Activated naive CD4-positive, alpha-beta T cell treated with anti-CD3 and anti-CD28 coated beads, Interleukin-2, amount 50 U/mL, for 16 hours (primary cell): Measurements from ENCODE around the gene SESTD1.
"Not testable (repeated sequence)": the region's sequence is repeated elsewhere in the genome, so short reads cannot be mapped to it uniquely, and the experiment has no call there.

ENCODE experiments used
- DNase-seq: peaks from one replicate; pipeline ENCODE4 v3.0.0-alpha.2; 2020

The SESTD1 gene

DNA sequence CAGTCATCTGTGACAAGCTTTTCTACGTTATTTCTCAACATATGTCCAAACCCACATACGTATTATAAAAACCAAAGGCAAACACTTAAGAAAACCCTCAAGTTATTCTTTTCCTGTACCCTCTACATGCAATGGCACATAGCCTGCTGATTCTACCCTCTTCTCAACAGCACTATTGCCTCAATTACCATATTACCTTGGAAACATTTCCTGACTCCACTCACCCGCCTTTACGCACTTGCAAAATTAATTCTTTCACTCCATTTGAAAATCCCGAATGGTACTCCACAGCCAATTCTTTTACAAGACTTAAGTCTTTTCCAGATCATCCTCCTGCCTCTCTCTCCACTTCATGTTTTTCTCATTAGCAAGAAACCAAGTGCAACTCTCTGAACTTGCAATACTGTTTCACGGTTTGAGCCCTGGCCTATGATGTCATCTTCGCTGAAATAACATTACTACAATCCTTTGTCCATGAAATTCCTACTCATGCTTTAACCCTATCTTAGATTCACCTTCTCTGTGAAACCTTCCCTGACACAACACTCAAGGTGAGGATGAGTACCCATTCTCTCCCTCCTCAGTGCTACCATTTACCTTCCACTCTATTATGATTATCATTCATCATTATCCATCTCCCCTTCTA, 29.0 kb downstream of the SESTD1 start:
- no peak for DNase-seq

DNA sequence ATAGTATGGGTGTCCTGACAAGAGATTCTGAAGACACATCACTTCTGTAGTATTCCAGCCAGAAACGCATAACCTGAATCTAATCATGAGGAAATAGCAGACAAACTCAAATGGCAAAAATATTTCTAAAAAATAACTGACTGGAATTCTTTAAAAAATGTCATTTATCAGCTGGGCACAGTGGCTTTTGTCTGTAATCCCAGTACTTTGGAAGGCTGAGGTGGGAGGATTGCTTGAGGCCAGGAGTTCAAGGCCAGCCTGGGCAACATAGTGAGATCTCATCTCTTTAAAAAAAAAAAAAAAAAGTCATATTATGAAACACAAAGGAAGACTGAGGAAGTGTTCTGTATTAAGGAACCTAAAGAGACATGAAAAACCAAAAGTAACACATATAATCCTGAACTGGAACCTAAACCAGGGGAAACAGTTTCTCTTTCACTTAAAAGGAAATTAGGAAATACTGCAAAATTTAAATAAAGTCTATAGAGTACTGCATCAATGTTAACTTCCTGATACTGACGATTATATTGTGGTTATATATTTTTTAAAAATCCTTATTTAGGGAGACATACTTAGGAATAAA, 29.9 kb downstream of the SESTD1 start:
- DNase-seq, result no peak

DNA sequence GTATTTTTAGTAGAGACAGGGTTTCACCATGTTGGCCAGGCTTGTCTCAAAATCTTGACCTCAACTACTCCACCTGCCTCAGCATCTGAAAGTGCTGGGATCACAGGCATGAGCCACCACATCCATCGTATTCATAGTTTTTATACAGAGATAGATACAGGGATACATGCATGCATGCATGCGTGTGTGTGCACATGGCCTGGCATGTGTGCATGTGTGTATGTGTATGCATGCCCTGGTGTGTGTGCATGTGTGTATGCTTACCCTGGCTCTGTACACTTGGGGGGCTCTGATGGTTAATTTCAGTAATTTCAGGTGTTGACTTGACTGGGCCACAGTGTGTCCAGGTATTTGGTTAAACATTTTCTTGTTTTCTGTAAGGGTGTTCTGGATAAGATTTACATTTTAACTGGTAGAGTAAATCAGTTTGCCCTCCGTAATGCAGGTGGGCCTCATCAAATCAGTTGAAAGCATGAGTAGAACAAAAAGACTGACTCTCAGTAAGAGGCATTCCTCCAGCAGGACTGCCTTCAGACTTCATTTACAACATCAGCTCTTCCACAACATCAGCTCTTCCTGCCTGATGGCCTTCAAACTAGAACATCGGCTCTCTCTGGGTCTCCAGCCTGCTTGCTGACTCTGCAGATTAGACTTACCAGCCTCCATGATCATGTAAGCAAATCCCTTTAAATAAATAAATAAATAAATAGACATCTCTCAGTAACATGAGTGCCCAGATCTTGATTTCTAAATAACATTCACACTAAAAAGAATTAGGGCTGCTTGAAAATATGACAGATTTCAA, 30.8 kb downstream of the SESTD1 start:
- DNase-seq, result no peak

DNA sequence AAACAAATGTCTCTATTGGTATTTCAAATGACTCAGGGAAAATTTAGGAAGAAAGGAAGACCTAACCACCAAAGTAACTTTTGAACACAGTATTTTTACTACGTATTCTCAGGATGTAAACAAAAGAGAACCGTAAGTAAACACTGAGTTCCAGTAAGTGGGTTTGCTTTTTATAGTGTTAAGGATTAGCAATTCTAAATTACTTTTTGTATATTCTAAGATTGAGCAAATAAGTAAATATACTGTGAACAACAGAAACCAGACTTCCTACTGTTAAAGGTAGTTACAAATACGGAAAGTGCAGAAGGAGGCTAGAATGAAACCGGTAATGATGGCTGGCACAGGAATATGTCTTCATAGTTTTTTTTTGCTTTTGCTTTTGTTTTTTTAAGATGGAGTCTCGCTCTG, 31.5 kb downstream of the SESTD1 start:
- DNase-seq, result no peak

DNA sequence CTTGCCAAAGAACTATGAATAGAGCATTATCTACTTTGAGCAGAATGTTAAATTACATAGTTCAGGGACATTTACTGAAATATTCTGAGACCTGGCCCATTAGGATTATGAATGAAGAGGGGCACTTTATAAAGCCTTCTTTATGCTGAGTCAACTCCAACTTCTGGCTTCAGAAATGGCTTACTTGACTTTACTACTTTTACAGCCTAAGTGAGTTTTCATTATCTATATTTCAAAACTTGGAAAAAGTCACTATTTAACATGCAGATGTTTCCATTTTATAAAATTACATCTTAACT, 37.7 kb downstream of the SESTD1 start:
- DNase-seq, result no peak

DNA sequence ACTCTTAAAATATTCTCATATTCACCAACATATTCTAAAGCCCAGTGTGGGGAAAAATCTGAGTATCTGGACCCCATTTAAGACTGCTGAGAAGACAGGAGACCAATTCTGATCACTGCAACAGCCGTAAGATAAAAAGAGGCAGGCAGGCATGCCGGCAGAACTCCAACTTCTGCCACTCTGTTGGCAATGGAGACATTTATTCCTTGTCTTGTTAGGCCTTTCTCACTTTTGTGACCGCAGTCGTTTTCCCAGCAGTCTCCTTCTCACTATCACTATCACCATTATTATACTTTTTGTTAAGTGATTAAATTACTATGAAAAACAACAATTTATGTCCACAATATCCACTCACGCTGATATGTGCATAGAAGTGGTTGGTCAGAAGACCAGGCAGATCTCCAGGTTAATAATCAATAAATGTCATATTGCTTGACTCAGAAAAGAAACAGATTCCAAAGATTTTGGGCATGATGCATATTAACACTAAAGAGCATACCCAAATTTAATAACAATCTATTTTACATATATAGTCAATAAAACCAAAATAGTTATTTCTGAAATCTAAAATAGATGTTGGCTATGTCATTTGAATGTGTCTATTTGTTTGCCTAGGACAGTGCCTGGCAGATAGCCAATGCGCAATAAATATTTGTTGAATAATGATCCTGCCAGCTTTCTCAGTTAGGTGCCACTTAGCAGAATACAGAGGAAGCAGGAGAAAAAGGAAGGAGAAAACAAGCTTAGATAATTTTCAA, 38.2 kb downstream of the SESTD1 start:
- DNase-seq, result no peak

DNA sequence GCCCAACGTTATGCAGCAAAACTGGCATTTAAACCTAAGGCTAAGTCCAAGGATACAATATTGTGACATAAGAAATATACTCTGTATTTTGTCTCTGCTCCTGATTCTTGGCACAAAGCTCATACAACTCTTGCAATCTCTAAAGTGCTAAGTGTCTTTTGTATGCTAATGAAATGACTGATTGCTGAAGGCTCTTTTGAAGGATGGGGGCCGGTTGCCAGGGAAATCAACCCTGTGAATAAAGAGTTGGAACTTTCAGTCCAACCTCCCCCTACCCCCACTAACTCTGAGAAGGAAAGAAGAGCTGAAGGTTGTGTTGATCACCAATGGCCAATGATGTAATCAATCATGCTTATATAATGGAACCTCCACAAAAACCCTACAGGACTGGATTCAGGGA, 40.3 kb downstream of the SESTD1 start:
- no peak for DNase-seq

DNA sequence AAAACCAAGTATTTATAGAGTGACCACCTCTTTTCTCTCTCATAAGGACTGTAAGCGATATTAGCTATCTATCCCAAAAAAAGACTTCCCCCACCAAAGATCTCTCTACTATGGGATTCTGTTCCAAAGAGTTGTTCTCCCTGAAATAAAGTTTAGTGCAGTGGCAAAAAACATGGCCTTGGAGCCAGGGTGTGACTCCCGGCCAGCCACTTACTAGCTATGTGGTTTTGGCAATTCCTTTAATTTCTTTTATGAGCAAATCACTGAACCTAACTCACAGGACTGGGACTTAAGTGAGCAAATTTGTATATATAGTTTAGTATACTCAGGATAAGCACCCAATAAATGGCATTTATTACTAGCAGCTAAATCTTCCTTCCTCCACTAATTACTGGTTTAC, 42.6 kb downstream of the SESTD1 start:
- no peak for DNase-seq

DNA sequence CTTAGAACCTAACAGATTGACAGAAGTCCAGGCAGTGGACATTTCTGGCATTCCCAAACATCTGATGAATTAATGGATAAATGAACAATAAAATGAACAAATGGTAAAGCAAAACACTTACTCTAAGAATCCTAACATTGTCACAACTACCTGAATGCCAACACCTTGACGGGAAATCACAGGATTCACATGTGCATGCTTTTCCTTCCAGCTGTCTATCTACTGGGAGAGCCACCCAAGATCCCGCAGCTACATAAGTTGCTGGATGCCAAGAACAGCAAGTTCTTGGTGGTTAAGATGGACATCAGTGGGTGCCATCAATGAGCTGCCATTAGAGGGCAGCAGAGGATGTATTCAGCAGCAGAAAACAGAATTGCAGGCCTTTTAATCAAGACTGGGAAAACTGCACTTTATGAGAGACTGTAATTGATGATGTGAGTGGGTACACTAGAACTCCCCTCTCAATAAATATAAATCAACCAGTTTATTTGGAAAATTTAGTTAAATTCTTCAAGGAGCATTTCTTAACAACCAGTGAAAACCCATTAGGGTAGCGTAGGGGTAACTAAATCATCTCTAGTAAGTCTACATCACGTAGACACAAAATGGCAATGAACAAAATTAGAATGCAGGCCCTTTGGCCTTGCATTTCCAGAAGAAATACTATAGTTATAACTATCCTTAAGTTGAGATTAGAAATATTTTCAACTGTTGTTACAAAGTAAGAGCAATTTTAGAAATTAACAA, 45.6 kb downstream of the SESTD1 start:
- peak; percentile 52 for DNase-seq

DNA sequence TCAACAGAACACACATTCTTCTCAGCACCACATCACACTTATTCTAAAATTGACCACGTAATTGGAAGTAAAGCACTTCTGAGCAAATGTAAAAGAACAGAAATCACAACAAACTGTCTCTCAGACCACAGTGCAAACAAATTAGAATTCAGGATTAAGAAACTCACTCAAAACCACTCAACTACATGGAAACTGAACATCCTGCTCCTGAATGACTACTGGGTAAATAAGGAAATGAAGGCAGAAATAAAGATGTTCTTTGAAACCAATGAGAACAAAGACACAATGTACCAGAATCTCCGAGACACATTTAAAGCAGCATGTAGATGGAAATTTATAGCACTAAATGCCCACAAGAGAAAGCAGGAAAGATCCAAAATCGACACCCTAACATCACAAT, 50.0 kb downstream of the SESTD1 start:
- not testable (repeated sequence) for DNase-seq

DNA sequence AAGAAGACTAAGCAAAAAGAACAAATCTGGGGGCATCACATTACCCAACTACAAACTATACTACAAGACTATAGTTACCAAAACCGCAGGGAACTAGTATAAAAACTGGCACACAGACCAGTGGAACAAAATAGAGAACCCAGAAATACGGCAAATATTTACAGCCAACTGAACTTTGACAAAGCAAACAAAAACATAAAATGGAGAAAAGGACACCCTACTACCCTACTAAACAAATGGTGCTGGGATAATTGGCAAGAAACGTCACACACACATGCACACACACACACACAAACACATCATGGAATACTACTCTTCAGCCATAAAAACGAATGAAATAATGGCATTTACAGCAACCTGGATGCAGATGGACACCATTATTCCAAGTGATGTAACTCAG, 53.3 kb downstream of the SESTD1 start:
- no peak for DNase-seq

DNA sequence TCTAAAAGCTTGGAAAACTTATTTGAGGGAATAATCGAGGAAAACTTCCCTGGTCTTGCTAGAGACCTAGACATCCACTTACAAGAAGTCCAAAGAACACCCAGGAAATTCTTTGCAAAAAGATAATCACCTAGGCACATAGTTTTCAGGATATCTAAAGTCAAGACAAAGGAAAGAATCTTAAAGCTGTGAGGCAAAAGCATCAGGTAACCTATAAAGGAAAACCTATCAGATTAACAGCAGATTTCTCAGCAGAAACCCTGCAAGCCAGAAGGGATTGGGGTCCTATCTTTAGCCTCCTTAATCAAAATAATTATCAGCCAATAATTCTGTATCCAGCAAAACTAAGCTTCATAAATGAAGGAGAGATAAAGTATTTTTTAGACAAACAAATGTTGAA, 56.4 kb downstream of the SESTD1 start:
- DNase-seq, result not testable (repeated sequence)

DNA sequence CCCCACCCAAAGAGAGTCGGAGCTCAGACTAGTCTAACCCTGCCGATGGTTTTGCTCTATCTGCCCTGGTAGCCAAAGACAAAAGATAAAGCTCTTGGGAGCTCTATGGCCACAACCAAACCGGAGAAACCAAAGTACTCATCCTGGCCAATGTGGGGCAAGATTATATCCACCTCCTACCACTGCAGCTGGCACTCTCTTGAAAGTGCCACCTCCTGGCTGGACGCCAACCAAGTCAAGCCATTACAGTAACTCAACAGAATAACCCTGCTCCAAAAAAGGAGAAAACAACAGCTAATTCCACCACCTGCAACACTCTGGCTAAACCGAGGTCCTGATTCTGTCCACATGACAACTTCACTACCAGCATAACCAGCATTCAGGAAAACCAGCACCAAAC, 57.6 kb downstream of the SESTD1 start:
- DNase-seq, result no peak

DNA sequence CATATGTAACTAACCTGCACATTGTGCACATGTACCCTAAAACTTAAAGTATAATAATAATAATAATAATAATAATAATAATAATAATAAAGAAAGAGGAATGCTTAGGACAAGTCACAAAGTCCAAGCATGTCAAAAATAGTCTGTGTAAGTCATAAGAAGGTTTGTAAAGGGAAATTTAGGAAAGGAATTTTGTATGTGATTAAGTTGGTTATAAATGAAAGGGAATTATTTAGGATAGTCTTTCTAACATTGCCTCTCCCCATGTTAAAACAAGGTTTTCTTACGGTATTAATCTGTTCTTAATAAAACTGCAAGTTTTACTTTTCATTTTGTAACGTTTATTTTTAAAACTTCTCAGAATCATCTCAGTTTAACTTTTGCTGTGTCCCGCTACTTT, 62.8 kb downstream of the SESTD1 start:
- no peak for DNase-seq

DNA sequence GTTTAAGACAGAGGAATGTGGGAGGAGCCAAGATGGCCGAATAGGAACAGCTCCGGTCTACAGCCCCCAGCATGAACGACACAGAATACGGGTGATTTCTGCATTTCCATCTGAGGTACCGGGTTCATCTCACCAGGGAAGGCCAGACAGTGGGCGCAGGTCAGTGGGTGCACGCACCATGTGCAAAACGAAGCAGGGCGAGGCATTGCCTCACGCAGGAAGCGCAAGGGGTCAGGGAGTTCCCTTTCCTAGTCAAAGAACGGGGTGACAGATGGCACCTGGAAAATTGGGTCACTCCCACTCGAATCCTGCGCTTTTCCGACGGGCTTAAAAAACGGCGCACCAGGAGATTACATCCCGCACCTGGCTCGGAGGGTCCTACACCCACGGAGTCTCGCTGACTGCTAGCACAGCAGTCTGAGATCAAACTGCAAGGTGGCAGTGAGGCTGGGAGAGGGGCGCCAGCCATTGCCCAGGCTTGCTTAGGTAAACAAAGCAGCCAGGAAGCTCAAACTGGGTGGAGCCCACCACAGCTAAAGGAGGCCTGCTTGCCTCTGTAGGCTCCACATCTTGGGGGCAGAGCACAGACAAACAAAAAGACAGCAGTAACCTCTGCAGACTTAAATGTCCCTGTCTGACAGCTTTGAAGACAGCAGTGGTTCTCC, 68.6 kb downstream of the SESTD1 start:
- not testable (repeated sequence) for DNase-seq

DNA sequence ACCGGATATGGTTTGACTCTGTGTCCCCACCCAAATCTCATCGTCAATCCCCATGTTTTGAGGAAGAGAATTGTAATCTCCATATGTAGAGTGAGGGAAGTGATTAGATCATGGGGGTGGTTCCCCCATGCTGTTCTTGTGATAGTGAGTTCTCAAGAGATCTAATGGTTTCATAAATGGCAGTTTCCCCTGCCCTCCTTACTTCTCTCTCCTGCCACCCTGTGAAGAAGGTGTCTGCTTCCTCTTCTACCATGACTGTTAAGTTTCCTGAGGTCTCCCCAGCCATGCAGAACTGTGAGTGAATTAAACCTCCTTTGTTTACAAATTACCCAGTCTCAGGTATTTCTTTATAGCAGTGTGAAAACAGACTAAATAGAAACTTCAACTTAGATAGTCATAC, 69.5 kb downstream of the SESTD1 start:
- DNase-seq, result no peak

DNA sequence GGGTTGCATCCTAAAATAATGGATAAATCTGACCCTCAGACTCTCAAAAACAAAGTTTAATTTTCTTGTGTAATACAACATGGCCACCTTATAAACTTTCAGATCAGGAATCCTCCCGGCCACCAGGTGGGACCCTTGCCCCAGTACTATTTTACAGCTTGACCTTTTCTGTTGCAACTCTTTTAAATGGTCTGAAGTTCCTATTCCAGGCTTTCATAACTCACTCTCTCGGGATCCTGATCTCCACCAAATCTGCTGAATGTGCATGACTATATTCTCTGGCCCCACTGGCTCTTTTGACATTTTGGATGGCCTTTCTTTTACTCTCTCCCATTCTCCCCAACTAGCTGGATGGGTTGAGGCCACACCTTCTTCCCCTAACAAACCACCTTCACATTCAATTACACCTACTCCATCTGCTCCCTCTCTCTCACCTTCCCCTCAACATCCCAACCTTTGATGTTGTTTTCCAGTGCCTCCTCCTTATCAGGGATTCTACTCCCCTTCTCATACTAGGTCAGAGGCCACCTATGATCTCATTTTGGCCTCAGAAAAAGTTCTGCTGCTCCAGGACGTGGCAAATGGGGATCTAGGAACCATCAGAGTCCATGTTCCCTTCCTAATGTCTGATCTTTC, 70.8 kb downstream of the SESTD1 start:
- no peak for DNase-seq

DNA sequence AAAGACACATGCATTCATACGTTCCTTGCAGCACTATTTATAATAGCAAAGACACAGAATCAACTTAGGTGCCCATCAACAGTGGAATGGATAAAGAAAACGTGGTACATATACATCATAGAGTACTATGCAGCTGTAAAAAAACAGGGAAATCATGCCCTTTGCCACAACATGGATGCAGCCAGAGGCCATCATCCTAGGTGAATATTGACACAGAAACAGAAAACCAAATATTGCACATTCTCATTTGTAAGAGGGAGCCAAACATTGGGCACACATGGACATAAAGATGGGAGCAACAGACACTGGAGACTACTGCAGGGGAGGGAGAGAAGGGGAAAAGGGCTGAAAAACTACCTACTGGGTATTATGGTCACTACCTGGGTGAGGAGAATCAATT, 73.5 kb downstream of the SESTD1 start:
- no peak for DNase-seq

DNA sequence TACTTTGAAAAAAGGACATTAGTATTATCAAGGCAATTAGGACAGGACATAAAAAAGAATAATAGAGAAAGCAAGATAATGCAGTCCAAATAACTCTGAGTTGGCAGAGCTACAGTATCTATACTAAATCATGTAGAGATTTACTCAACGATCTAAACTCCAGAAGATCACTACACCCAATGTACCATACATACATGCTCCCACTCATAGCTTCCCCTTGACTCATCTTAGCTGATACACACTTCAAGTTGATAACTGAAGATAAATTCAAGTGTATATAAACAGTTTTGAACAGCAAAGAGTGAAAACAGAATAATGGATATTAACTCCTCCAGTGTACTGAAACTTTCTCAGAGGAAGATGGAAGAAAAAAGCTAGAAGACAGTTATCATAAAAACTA, 78.5 kb downstream of the SESTD1 start:
- no peak for DNase-seq

DNA sequence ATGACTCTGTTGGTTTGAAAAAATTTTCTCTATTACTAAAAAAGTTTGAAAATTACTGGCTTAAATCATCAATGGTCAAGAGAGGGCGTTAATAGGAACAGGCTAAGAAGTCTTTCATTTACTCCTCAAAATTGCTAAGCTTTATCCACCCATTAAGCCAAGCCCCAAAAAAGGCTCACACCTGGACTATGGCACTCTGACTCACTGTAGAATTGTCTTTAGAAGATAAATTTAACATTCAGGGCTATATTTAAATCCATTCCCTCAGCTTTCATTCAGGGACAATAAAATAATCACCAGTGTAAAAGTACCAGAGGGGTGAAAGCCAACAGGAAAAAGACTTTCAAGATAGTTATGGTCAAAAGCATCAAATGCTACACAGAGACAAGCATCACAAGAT, 80.0 kb downstream of the SESTD1 start:
- no peak for DNase-seq

DNA sequence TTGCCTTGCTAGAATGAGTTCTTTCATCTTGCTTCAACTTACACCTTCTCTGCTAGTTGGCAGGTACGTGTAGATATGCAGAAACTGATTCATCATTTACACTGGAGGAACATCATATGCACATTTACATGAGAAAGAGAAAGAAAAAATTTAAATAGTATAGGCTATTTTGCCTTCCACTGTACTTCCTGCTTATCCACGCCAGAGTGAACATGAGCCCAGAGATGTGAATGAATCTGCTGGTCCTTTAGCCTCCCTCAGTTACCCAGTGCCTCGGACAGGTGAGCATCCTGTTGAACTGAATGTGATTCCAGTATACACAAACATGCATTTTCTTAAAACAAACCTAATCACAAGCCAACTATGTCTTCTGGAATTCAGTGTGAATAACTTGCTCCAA, 83.6 kb downstream of the SESTD1 start:
- DNase-seq, result no peak

DNA sequence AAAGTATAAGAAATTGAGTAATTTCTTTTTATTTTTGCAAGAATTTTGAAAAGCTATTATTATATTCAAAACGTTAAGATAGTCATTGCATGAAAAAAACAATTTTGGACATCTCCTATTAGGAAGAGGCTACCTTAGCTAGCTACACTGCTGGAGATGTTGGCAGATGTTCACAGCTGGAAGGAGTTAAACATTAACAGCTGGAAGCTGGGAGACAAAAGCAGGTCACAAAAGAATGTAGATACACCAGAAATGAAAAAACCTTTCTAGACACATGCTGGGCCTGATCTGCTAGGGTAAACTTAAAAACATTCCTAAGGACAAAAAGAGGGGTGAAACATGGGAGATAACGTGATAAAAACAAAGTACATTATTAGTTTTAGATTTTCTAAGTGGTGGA, 84.4 kb downstream of the SESTD1 start:
- no peak for DNase-seq
